Purkinje cell (primary cell): ENCODE results near the gene PCDHA3. TPM values are rescaled to one million over a fixed set of nuclear protein-coding genes. Genes with fewer than 3 reads are reported as not detected.

Source experiments
- polyA plus RNA-seq: library from polyadenylated mRNA; unstranded; fragments of >200 nt; fragmentation: Nextera tagmentation; gene quantifications from 2 replicates; pipeline ENCODE4 v1.2.1, GENCODE V29; 2014

PCDHA3 gene
- 3.8 TPM in 1 of 2 replicates, not detected in the other for polyA plus RNA-seq

DNA sequence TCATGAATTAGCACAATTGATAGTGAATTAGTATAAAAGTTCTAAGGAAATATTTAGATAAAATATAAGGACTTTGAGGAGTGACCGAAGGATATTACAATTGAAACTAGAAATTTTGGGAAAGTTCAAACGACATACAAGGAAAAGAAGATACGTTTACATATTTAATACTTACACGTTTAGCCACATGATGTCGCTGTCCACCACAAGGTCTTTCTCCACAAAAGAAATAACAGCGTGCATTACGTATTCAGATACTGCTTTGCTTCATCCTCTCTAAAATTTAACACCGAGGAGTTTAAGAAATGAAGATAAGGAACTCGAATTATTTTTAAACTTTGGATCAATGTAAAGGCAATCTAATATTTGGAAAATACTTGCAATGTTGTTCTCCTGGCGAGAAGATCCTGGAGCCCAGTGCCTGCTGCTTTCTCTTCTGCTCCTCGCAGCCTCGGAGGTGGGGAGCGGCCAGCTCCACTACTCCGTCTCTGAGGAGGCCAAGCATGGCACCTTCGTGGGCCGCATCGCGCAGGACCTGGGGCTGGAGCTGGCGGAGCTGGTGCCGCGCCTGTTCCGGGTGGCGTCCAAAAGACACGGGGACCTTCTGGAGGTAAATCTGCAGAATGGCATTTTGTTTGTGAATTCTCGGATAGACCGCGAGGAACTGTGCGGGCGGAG, at the start of gene PCDHA3:
TSS of gene PCDHA3 (plus strand) at position 242 of the 678 bp plus-strand sequence.

DNA sequence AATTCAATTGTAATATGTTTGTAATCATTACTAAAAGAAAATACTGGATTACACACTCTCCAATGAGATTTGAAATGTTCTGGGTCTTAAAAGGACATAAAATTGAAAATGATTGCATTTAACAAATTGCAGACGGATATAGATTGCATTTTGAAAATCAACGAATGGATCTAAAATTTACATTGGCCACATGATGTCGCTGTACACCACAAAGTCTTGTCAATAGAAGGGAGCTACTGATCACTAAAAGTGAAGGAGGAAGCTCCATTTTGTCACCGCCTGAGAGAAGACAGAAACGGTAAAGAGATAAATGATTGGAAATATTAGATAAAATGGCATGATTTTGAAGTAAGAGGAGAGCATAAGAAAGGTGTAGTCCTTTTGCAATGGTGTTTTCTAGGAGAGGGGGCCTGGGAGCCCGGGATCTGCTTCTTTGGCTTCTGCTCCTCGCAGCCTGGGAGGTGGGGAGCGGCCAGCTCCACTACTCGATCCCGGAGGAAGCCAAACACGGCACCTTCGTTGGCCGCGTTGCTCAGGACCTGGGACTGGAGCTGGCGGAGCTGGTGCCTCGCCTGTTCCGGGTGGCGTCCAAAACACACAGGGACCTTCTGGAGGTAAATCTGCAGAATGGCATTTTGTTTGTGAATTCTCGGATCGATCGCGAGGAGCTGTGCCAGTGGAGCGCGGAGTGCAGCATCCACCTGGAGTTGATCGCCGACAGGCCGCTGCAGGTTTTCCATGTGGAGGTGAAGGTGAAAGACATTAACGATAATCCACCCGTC, 14.8 kb upstream of the PCDHA3 start, which contains the start of gene PCDHA1:
TSS of gene PCDHA1 (plus strand) at position 236 of the 782 bp plus-strand sequence.

DNA sequence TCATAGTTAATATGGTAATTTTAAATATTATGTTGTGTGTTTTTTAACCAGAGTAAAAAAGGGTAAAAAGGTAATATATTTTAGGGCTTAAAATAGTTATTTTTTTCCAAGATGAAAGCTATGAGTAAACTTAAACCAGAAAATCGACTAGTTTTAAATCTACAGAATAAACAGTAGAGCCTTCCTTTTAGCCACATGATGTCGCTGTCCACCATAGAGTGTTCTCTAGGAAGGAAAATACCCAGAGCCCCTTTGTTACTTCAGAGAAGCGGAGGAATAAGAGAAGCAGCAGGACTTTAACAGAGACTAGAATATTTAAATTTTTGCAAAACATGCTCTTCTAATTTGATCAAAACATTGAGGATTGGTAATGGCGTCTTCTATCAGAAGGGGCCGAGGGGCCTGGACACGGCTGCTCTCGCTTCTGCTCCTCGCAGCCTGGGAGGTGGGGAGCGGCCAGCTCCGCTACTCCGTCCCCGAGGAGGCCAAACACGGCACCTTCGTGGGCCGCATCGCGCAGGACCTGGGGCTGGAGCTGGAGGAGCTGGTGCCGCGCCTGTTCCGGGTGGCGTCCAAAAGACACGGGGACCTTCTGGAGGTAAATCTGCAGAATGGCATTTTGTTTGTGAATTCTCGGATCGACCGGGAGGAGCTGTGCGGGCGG, 6.1 kb upstream of the PCDHA3 start, which contains the start of gene PCDHA2:
TSS of gene PCDHA2 (plus strand) at position 258 of the 664 bp plus-strand sequence.

DNA sequence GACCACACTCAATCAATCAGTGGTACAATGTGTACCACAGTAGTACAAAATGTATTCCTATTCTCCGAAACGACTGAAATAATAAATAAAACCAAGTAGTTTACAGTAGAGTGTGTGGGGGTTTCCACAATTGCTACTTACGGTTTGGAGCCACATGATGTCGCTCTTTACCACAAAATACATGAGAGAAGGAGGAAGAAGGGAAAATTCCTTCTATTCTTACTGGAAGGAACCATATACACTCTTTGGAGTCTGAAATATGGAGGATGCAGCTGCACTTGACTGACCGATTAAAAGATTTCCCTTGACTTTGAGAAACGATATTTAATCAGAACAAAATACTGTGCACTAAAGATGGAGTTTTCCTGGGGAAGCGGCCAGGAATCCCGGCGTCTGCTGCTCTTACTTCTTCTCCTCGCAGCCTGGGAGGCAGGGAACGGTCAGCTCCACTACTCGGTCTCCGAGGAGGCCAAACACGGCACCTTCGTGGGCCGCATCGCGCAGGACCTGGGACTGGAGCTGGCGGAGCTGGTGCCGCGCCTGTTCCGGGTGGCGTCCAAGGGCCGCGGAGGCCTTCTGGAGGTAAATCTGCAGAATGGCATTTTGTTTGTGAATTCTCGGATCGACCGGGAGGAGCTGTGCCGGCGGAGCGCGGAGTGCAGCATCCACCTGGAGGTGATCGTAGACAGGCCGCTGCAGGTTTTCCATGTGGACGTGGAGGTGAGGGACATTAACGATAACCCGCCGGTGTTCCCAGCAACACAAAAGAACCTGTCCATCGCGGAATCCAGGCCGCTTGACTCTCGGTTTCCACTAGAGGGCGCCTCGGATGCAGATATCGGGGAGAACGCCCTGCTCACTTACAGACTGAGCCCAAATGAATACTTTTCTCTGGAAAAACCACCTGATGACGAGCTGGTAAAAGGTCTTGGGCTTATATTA, 6.2 kb downstream of the PCDHA3 start, which contains the start of gene PCDHA4:
TSS of gene PCDHA4 (plus strand) at position 235 of the 942 bp plus-strand sequence.

DNA sequence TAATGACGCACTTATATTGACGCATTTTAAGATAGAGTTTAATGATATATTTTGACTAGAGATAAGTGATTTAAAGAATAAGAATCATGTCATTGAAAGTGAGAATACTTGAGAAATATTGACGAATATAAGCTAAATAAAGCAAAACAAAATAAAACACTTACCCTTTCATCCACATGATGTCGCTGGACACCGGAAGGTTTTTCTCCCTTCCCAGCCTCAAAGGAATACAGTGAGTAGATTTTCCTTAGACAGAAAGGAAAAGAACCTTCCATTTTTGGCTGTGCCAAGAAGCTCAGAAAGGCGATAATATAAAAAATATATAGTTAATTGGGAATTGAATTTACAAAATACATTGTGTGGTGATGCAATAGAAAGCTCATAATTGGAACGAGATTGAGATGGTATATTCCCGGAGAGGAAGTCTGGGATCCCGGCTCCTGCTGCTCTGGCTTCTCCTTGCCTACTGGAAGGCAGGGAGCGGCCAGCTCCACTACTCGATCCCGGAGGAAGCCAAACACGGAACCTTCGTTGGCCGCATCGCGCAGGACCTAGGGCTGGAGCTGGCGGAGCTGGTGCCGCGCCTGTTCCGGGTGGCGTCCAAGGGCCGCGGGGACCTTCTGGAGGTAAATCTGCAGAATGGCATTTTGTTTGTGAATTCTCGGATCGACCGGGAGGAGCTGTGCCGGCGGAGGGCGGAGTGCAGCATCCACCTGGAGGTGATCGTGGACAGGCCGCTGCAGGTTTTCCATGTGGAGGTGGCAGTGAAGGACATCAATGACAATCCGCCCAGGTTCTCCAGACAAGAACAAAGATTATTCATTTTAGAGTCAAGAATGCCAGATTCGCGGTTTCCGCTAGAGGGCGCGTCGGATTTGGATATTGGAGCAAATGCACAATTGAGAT, 20.8 kb downstream of the PCDHA3 start, which contains the start of gene PCDHA5:
TSS of gene PCDHA5 (plus strand) at position 239 of the 906 bp plus-strand sequence.

DNA sequence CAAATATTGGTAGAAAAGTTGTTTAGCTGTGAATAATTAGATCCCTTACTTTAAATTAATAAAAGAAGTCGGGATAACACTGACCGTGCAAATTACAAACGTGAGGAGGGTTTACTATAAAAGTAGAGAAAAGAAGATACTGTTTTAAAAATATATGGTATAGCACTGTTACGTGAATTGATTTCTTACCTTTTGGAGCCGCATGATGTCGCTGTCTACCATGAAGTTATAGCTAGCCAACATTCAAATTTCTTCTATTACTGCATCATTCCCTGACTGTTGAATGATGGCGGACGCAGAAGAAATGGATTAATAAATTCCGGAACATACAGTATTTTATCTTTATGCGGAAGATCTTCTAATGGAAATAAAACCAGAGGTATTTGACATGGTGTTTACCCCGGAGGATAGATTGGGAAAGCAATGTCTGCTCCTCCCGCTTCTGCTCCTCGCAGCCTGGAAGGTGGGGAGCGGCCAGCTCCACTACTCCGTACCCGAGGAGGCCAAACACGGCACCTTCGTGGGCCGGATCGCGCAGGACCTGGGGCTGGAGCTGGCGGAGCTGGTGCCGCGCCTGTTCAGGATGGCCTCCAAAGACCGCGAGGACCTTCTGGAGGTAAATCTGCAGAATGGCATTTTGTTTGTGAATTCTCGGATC, 27.0 kb downstream of the PCDHA3 start, which contains the start of gene PCDHA6:
TSS of gene PCDHA6 (plus strand) at position 257 of the 658 bp plus-strand sequence. CDS start at position 389, 132 bp downstream.

DNA sequence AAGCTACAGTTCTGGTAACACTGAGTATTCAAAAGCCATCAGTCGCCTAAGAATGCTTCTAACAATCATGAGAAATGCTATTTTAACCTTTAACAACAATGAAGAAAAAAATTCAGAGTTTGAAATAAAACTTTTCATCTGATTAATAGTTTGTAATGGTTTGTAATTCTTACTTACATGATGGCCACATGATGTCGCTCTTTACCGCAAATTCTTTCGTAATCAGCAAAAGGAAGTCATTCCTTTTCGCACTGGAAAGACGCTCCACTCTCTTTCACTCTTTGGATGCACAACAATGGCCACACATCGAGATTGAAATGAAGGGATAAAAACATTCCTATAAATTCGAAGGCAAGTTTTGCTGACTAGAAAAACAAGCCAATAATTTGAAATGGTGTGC, 33.1 kb downstream of the PCDHA3 start, which contains the start of gene PCDHA7:
TSS of gene PCDHA7 (plus strand) at position 277 of the 400 bp plus-strand sequence. CDS start at position 392, 115 bp downstream.

DNA sequence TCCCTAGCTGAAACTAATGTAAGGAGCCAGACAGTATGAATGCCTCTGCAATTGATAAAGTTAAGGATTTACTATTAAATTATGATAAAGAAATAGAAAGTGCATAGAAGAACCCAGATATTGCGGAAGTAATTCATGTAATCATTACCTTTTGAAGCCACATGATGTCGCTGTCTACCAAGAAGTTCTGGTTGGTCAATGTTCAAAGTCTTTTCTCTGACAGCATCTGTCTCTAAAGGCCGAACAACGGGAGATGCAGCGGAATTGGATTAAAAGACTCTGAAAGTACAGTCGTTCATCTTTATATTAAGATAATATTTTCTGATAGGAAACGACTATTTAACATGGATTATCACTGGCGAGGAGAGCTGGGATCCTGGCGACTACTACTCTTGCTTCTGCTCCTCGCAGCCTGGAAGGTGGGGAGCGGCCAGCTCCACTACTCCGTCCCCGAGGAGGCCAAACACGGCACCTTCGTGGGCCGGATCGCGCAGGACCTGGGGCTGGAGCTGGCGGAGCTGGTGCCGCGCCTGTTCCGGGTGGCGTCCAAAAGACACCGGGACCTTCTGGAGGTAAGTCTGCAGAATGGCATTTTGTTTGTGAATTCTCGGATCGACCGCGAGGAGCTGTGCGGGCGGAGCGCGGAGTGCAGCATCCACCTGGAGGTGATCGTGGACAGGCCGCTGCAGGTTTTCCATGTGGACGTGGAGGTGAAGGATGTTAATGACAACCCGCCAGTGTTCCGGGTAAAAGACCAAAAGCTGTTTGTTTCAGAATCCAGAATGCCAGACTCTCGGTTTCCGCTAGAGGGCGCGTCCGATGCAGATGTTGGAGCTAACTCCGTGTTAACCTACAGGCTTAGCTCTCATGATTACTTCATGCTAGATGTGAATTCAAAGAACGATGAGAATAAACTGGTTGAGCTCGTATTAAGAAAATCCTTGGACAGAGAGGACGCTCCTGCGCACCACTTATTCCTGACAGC, 40.4 kb downstream of the PCDHA3 start, which contains the start of gene PCDHA8:
TSS of gene PCDHA8 (plus strand) at position 210 of the 985 bp plus-strand sequence. CDS start at position 345, 135 bp downstream.

DNA sequence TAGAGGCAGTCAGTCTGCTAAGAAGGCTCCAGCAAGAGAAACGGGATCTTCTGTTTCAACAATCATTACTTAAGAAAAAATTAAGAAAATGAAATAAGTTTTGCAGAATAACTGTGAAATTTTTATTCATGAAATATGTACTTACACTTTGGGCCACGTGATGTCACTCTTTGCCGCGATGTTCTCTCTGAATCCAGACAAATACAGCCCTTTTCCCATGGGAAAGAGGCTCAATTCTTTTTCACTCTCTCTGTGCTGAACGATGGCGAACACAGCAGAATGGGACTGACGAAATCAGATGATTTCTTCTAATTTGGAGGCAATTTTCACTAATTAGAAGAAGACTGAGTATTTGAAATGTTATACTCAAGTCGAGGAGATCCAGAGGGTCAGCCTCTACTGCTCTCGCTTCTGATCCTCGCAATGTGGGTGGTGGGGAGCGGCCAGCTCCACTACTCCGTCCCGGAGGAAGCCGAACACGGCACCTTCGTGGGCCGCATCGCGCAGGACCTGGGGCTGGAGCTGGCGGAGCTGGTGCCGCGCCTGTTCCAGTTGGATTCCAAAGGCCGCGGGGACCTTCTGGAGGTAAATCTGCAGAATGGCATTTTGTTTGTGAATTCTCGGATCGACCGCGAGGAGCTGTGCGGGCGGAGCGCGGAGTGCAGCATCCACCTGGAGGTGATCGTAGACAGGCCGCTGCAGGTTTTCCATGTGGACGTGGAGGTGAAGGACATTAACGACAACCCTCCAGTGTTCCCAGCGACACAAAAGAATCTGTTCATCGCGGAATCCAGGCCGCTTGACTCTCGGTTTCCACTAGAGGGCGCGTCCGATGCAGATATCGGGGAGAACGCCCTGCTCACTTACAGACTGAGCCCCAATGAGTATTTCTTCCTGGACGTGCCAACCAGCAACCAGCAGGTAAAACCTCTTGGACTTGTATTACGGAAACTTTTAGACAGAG, 47.6 kb downstream of the PCDHA3 start, which contains the start of gene PCDHA9:
TSS of gene PCDHA9 (plus strand) at position 244 of the 964 bp plus-strand sequence. CDS start at position 358, 114 bp downstream.

Other genes with a start within 250 kb of the PCDHA3 start
- 50.0 and 58.4 TPM in 2 replicates for gene SRA1, start 243.6 kb upstream of the PCDHA3 start, polyA plus RNA-seq
- gene APBB3, start 236.5 kb upstream of the PCDHA3 start, polyA plus RNA-seq = 15.8 and 19.0 TPM in 2 replicates
- 8.9 and 9.9 TPM in 2 replicates for gene SLC35A4, start 236.2 kb upstream of the PCDHA3 start, polyA plus RNA-seq
- 3.2 and 5.5 TPM in 2 replicates for gene CD14, start 167.9 kb upstream of the PCDHA3 start, polyA plus RNA-seq
- 0.35 TPM in 1 of 2 replicates, not detected in the other for gene TMCO6, start 161.6 kb upstream of the PCDHA3 start, polyA plus RNA-seq
- 580 and 589 TPM in 2 replicates for gene NDUFA2, start 153.4 kb upstream of the PCDHA3 start, polyA plus RNA-seq
- 95.1 and 132 TPM in 2 replicates for gene IK, start 153.2 kb upstream of the PCDHA3 start, polyA plus RNA-seq
- gene WDR55, start 136.2 kb upstream of the PCDHA3 start, polyA plus RNA-seq = 5.1 and 5.7 TPM in 2 replicates
- not detected in 2 replicates for gene DND1, start 127.5 kb upstream of the PCDHA3 start, polyA plus RNA-seq
- gene HARS1, start 109.7 kb upstream of the PCDHA3 start, polyA plus RNA-seq = 68.3 and 76.9 TPM in 2 replicates
- gene HARS2, start 109.6 kb upstream of the PCDHA3 start, polyA plus RNA-seq = 9.2 and 12.1 TPM in 2 replicates
- gene ZMAT2, start 100.6 kb upstream of the PCDHA3 start, polyA plus RNA-seq = 44.8 and 45.9 TPM in 2 replicates
- gene PCDHA1, start 14.9 kb upstream of the PCDHA3 start, polyA plus RNA-seq = 5.3 and 10.1 TPM in 2 replicates
- gene PCDHA2, start 6.2 kb upstream of the PCDHA3 start, polyA plus RNA-seq = not detected in 2 replicates
- 0.62 and 10.7 TPM in 2 replicates for gene PCDHA4, start 6.0 kb downstream of the PCDHA3 start, polyA plus RNA-seq
- gene PCDHA5, start 20.6 kb downstream of the PCDHA3 start, polyA plus RNA-seq = 1.5 and 6.3 TPM in 2 replicates
- 4.0 and 5.4 TPM in 2 replicates for gene PCDHA6, start 26.9 kb downstream of the PCDHA3 start, polyA plus RNA-seq
- gene PCDHA7, start 33.2 kb downstream of the PCDHA3 start, polyA plus RNA-seq = 0.39 and 0.71 TPM in 2 replicates
- gene PCDHA8, start 40.1 kb downstream of the PCDHA3 start, polyA plus RNA-seq = 1.4 TPM in 1 of 2 replicates, not detected in the other
- gene PCDHA9, start 47.3 kb downstream of the PCDHA3 start, polyA plus RNA-seq = 0.07 and 0.16 TPM in 2 replicates
- gene PCDHA10, start 54.8 kb downstream of the PCDHA3 start, polyA plus RNA-seq = 13.4 and 23.1 TPM in 2 replicates
- 2.2 and 2.8 TPM in 2 replicates for gene PCDHA11, start 67.9 kb downstream of the PCDHA3 start, polyA plus RNA-seq
- 1.1 and 1.2 TPM in 2 replicates for gene PCDHA12, start 74.3 kb downstream of the PCDHA3 start, polyA plus RNA-seq
- gene PCDHA13, start 81.1 kb downstream of the PCDHA3 start, polyA plus RNA-seq = 12.7 and 31.9 TPM in 2 replicates
- 11.6 and 30.0 TPM in 2 replicates for gene PCDHAC1, start 125.2 kb downstream of the PCDHA3 start, polyA plus RNA-seq
- 22.6 and 36.9 TPM in 2 replicates for gene PCDHAC2, start 165.4 kb downstream of the PCDHA3 start, polyA plus RNA-seq